Heart left ventricle (tissue), 13 donors: ENCODE data around the gene IMMP2L.

ENCODE experiments used
- POLR2A ChIP-seq, 2 donors: fragments of 450-650 bp; IDR thresholded peaks; one replicate each; pipeline ENCODE4 v1.6.1; 2017; ENCODE audit warnings: antibody characterized with exemption in 2 of 2, mild to moderate bottlenecking in 2 of 2, moderate library complexity in 2 of 2
- TF ChIP-seq, protein P1 (sequence below), 12 donors: fragments of 200-600 bp; sonication (generic) in 4 of 12; IDR thresholded peaks; one replicate each; pipeline versions ENCODE4 v1.5.0 to v1.8.0; 2018 to 2022; ENCODE audit warnings: antibody characterized with exemption in 12 of 12, mild to moderate bottlenecking in 5 of 12
- donor health status: ischemic (EF 13 %, LVEDD 7.1; RV severe dilation, severe dysfunction).
- donor health status: DM: no; HTN: yes; CAD: no.
- donor health status: DM: no; HTN: no; CAD: no.
- donor health status: ischemic (EF 25% LVEDD 6.9; RV normal size, moderate dysfunction).
- donor health status: ischemic (EF 25% LVEDD 5.7; RV mildly dilated, moderate dysfunction).
- donor health status: ischemic (EF 35%, LVEDD 5.7; RV mildly dilated, moderate dysfunction).
- donor health status: nonischemic (EF 11% LVEDD 7.7; RV severe dilation, severe dysfunction).
- donor health status: DM: yes; HTN: yes; CAD: no.
- donor health status: PGD.
- donor health status: ischemic (EF 29% LVEDD 5.4; RV normal size, mild dysfunction).
- donor health status: nonischemic (EF 23%, LVEDD 6.1; RV moderate dilation, normal function).

DNA sequence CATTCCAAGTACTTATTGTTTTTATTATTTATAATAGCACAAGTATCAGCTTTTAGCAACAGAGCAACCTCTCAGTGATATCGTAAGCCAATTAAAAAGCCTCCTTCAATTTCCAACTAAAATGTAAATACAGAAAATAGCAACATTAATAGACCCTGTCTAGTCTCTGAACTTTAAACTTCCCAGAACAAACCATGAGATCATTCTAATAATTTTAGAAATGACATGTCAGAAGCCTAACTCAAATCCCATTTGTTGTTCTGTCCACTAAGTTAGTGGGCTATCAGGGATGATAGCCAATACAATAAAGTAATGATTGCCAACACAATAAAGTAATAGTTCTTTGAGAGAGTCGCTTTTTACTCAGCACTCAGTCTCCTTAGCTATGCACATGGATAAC, 493.7 kb downstream of the IMMP2L start:
- TF ChIP-seq POLR2A (IDR thresholded peaks at IDR 0.05) = no peak
- TF ChIP-seq, protein P1, sequence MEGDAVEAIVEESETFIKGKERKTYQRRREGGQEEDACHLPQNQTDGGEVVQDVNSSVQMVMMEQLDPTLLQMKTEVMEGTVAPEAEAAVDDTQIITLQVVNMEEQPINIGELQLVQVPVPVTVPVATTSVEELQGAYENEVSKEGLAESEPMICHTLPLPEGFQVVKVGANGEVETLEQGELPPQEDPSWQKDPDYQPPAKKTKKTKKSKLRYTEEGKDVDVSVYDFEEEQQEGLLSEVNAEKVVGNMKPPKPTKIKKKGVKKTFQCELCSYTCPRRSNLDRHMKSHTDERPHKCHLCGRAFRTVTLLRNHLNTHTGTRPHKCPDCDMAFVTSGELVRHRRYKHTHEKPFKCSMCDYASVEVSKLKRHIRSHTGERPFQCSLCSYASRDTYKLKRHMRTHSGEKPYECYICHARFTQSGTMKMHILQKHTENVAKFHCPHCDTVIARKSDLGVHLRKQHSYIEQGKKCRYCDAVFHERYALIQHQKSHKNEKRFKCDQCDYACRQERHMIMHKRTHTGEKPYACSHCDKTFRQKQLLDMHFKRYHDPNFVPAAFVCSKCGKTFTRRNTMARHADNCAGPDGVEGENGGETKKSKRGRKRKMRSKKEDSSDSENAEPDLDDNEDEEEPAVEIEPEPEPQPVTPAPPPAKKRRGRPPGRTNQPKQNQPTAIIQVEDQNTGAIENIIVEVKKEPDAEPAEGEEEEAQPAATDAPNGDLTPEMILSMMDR (IDR thresholded peaks at IDR 0.05) = no peak
